GM12872 (cell line): ENCODE results near the gene MGMT.

Experiments used
- CTCF ChIP-seq: IDR thresholded peaks from 3 replicates; pipeline ENCODE4 v1.5.1; 2011; ENCODE audit warnings: low read depth, mild to moderate bottlenecking, low read length, moderate library complexity; ENCODE audit not compliant: insufficient read depth

MGMT gene

GRCh38 chr10:129755621-129756020 lies 288.6 kb downstream of the MGMT start:
- TF ChIP-seq CTCF: no peak

GRCh38 chr10:129756912-129757901 lies 290.2 kb downstream of the MGMT start:
- TF ChIP-seq CTCF: no peak

GRCh38 chr10:129758207-129759021 lies 291.4 kb downstream of the MGMT start:
- TF ChIP-seq CTCF: no peak

- no peak for TF ChIP-seq CTCF
Observed at GRCh38 chr10:129759214-129760002, 292.4 kb downstream of the MGMT start.

- no peak for TF ChIP-seq CTCF
Observed at GRCh38 chr10:129760003-129760315, 292.9 kb downstream of the MGMT start.

GRCh38 chr10:129760416-129760815 lies 293.4 kb downstream of the MGMT start:
- TF ChIP-seq CTCF: no peak
